HepG2 (cell line): ENCODE measurements around the gene MORN1. TPM values are rescaled to one million over a fixed set of nuclear protein-coding genes. Genes with fewer than 3 reads are reported as not detected.

Source experiments
- BHLHE40 ChIP-seq: IDR thresholded peaks from 2 replicates; pipeline ENCODE4 v1.6.1; 2011; ENCODE audit warnings: low read length, improper control_type of control experiment
- CREM ChIP-seq, 2 experiments: sonication (generic) in 1 of 2; formaldehyde crosslinking in 1 of 2; IDR thresholded peaks; 2 replicates each; pipeline versions ENCODE4 v1.4.0 to v1.6.1; 2016 to 2020; ENCODE audit warnings: antibody characterized with exemption in 1 of 2, mild to moderate bottlenecking in 1 of 2, missing genetic modification reagents in 1 of 2
- ESRRA ChIP-seq: sonication (generic); formaldehyde crosslinking; IDR thresholded peaks from 2 replicates; pipeline ENCODE4 v1.5.1; 2020; ENCODE audit warnings: mild to moderate bottlenecking, low read depth, missing genetic modification reagents
- GFI1 ChIP-seq: sonication (generic); formaldehyde crosslinking; IDR thresholded peaks from 2 replicates; pipeline ENCODE4 v1.5.0; 2020; ENCODE audit warnings: missing genetic modification reagents, mild to moderate bottlenecking, borderline replicate concordance
- HOMEZ ChIP-seq: IDR thresholded peaks from 2 replicates; pipeline ENCODE4 v1.6.1; 2016; ENCODE audit warnings: low read depth
- KDM1A ChIP-seq: IDR thresholded peaks from 2 replicates; pipeline ENCODE4 v1.6.1; 2016; ENCODE audit warnings: missing compliant biosample characterization
- SSRP1 ChIP-seq: IDR thresholded peaks from 2 replicates; pipeline ENCODE4 v1.6.1; 2016; ENCODE audit warnings: control low read depth
- TEF ChIP-seq: sonication (generic); formaldehyde crosslinking; IDR thresholded peaks from 2 replicates; pipeline ENCODE4 v1.5.0; 2020; ENCODE audit warnings: missing genetic modification reagents
- TFDP1 ChIP-seq: IDR thresholded peaks from 2 replicates; pipeline ENCODE4 v1.6.1; 2016; ENCODE audit warnings: missing compliant biosample characterization, missing genetic modification reagents, borderline replicate concordance
- ZBTB10 ChIP-seq: sonication (generic); formaldehyde crosslinking; IDR thresholded peaks from 2 replicates; pipeline ENCODE4 v1.4.0; 2020; ENCODE audit warnings: missing genetic modification reagents, borderline replicate concordance
- ZFAT ChIP-seq: sonication (generic); formaldehyde crosslinking; conservative IDR thresholded peaks from 2 replicates; pipeline ENCODE4 v1.8.1; 2023; ENCODE audit warnings: missing genetic modification reagents, inconsistent platforms
- ZNF24 ChIP-seq: fragments of 450-650 bp; IDR thresholded peaks from 2 replicates; pipeline ENCODE4 v1.6.1; 2017; ENCODE audit warnings: antibody characterized with exemption, mild to moderate bottlenecking
- ZNF737 ChIP-seq: sonication (generic); formaldehyde crosslinking; IDR thresholded peaks from 2 replicates; pipeline ENCODE4 v1.5.0; 2020; ENCODE audit warnings: missing genetic modification reagents, mild to moderate bottlenecking, borderline replicate concordance
- polyA plus RNA-seq, 8 experiments: library from polyadenylated mRNA; depleted of rRNA in 3 of 8; stranded (reverse) in 7 of 8; unstranded in 1 of 8; fragments of >200 nt; fragmentation: Illumina TruSeq in 4 of 8; extraction: Trizol in 4 of 8; gene quantifications; 2 replicates each; pipeline versions ENCODE4 v1.2.1 to v1.2.3, GENCODE V29; 2011 to 2016; ENCODE audit warnings: low read depth in 4 of 8, missing spikeins in 1 of 8, mixed read lengths in 1 of 8; ENCODE audit not compliant: insufficient read depth in 1 of 8
- total RNA-seq, 5 experiments: library from RNA; depleted of rRNA; stranded (reverse); fragments of >200 nt; fragmentation: Illumina TruSeq; extraction: Trizol; gene quantifications; 2 replicates each; pipeline ENCODE4 v1.2.3, GENCODE V29; 2016; ENCODE audit warnings: low read depth in 1 of 5
- TF ChIP-seq, protein P1 (sequence below): sonication (generic); formaldehyde crosslinking; IDR thresholded peaks from 2 replicates; pipeline ENCODE4 v1.5.0; 2020; ENCODE audit warnings: mild to moderate bottlenecking, missing genetic modification reagents, borderline replicate concordance
- TF ChIP-seq, protein P2 (sequence below): sonication (generic); formaldehyde crosslinking; IDR thresholded peaks from 2 replicates; pipeline ENCODE4 v1.5.1; 2020; ENCODE audit warnings: missing genetic modification reagents, mild to moderate bottlenecking, borderline replicate concordance

MORN1 gene
- total and polyA plus RNA-seq, 2 of the 13 experiments (the other 11 are each of a cell fraction or from before 2014, with no cell fraction given): 3.1 to 6.5 TPM

DNA sequence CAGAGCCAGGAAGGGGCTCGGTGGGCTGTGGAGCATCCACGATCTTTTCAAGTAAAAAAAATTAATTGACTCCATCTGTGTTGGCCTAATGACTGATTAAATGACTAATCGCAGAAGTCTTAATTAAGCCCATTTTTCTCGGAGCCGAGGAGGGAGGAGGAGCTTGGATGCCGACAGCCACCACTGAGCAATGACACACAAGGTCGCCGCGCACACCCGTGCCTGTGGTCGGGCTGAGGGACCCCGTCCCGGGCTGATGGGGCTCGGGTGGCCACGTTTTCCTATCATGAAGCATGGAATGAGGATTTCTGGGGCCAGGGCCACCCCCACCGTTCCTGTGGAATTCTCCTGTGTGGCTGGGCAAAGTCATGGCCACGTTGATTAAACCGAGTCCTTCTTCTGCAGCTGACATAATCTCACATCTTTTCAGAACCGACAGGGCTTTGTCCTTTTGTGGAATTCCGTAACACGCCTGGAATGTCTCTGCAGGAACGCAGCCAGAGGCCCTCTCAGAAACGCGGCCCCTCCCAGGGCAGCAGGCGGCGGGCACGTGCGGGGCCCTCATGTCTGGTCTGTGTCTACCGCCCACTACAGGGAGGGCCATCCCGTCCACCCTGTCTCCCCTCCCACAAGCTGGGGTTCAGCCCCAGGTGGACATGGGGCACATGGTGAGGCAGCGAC, 60.7 kb downstream of the MORN1 start (continued):
- TF ChIP-seq ZBTB10 (no peak), TEF (no peak), TFDP1 (0 out of 2 replicates have a peak, but pooled peaks have one; percentile 41), ZNF737 (CRISPR knock-in tag) (no peak), KDM1A (CRISPR knock-in tag) (no peak), ZNF24 (no peak), BHLHE40 (peak; percentile 97), CREM (IDR thresholded peaks at IDR 0.05) (no peak), CREM (CRISPR knock-in tag; IDR thresholded peaks at IDR 0.05) (no peak), SSRP1 (CRISPR knock-in tag) (no peak), ZFAT (no peak), HOMEZ (CRISPR knock-in tag) (no peak), ESRRA (CRISPR knock-in tag) (no peak), GFI1 (CRISPR knock-in tag) (no peak)
- TF ChIP-seq, protein P1, sequence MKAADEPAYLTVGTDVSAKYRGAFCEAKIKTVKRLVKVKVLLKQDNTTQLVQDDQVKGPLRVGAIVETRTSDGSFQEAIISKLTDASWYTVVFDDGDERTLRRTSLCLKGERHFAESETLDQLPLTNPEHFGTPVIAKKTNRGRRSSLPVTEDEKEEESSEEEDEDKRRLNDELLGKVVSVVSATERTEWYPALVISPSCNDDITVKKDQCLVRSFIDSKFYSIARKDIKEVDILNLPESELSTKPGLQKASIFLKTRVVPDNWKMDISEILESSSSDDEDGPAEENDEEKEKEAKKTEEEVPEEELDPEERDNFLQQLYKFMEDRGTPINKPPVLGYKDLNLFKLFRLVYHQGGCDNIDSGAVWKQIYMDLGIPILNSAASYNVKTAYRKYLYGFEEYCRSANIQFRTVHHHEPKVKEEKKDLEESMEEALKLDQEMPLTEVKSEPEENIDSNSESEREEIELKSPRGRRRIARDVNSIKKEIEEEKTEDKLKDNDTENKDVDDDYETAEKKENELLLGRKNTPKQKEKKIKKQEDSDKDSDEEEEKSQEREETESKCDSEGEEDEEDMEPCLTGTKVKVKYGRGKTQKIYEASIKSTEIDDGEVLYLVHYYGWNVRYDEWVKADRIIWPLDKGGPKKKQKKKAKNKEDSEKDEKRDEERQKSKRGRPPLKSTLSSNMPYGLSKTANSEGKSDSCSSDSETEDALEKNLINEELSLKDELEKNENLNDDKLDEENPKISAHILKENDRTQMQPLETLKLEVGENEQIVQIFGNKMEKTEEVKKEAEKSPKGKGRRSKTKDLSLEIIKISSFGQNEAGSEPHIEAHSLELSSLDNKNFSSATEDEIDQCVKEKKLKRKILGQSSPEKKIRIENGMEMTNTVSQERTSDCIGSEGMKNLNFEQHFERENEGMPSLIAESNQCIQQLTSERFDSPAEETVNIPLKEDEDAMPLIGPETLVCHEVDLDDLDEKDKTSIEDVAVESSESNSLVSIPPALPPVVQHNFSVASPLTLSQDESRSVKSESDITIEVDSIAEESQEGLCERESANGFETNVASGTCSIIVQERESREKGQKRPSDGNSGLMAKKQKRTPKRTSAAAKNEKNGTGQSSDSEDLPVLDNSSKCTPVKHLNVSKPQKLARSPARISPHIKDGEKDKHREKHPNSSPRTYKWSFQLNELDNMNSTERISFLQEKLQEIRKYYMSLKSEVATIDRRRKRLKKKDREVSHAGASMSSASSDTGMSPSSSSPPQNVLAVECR (CRISPR knock-in tag): peak; percentile 17; the same call in 1 of the 2 replicates
- TF ChIP-seq, protein P2, sequence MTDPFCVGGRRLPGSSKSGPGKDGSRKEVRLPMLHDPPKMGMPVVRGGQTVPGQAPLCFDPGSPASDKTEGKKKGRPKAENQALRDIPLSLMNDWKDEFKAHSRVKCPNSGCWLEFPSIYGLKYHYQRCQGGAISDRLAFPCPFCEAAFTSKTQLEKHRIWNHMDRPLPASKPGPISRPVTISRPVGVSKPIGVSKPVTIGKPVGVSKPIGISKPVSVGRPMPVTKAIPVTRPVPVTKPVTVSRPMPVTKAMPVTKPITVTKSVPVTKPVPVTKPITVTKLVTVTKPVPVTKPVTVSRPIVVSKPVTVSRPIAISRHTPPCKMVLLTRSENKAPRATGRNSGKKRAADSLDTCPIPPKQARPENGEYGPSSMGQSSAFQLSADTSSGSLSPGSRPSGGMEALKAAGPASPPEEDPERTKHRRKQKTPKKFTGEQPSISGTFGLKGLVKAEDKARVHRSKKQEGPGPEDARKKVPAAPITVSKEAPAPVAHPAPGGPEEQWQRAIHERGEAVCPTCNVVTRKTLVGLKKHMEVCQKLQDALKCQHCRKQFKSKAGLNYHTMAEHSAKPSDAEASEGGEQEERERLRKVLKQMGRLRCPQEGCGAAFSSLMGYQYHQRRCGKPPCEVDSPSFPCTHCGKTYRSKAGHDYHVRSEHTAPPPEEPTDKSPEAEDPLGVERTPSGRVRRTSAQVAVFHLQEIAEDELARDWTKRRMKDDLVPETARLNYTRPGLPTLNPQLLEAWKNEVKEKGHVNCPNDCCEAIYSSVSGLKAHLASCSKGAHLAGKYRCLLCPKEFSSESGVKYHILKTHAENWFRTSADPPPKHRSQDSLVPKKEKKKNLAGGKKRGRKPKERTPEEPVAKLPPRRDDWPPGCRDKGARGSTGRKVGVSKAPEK (CRISPR knock-in tag): peak; percentile 69; the same call in 1 of the 2 replicates
